Keratinocyte (primary cell): Measurements from ENCODE around the gene GLDC. TPM values are rescaled to one million over a fixed set of nuclear protein-coding genes. Genes with fewer than 3 reads are reported as not detected.
"Not testable (repeated sequence)": the region's sequence is repeated elsewhere in the genome, so short reads cannot be mapped to it uniquely, and the experiment has no call there.

Source experiments
- DNase-seq: peaks from one replicate; pipeline ENCODE4 v3.0.0-alpha.2; 2011; ENCODE audit warnings: low read depth, missing footprints, low spot score
- FAIRE-seq: peaks from 2 replicates; lab custom pipeline; 2011; peaks lifted over from hg19 to GRCh38; lab: Jason Lieb, UNC
- H2AFZ ChIP-seq: 2 replicates; pipeline ENCODE4 v1.6.0; 2012; ENCODE audit warnings: low read length, control low read depth, inconsistent platforms; ENCODE audit not compliant: control insufficient read depth
- H3K27ac ChIP-seq: 2 replicates; pipeline ENCODE4 v1.5.1; 2011; ENCODE audit warnings: low read length; ENCODE audit not compliant: control insufficient read depth, insufficient read depth
- H3K27me3 ChIP-seq: 3 replicates; pipeline ENCODE4 v1.6.0; 2011; ENCODE audit warnings: low read length; ENCODE audit not compliant: control insufficient read depth, insufficient read depth; ENCODE audit errors: extremely low read depth
- H3K36me3 ChIP-seq, 2 experiments: 2 replicates in 1 of 2; 3 replicates in 1 of 2; pipeline ENCODE4 v1.5.1; 2011; ENCODE audit warnings: low read length in 2 of 2, mild to moderate bottlenecking in 1 of 2; ENCODE audit not compliant: control insufficient read depth in 2 of 2, insufficient read depth in 2 of 2; ENCODE audit errors: extremely low read depth in 1 of 2
- H3K4me1 ChIP-seq: 3 replicates; pipeline ENCODE4 v1.5.1; 2011; ENCODE audit warnings: low read length; ENCODE audit not compliant: control insufficient read depth, insufficient read depth; ENCODE audit errors: extremely low read depth
- H3K4me2 ChIP-seq: 3 replicates; pipeline ENCODE4 v1.6.0; 2011; ENCODE audit warnings: low read depth, low read length; ENCODE audit not compliant: control insufficient read depth, insufficient read depth; ENCODE audit errors: extremely low read depth
- H3K4me3 ChIP-seq, 3 experiments: fragments of 200-600 bp in 1 of 3; sonication (generic) in 1 of 3; 2 replicates in 2 of 3; 3 replicates in 1 of 3; pipeline ENCODE4 v1.5.1; 2011 to 2016; ENCODE audit warnings: low read length in 3 of 3, mild to moderate bottlenecking in 3 of 3, control low read depth in 2 of 3, inconsistent platforms in 1 of 3, low read depth in 1 of 3, mixed read lengths in 1 of 3, mixed run types in 1 of 3, moderate library complexity in 1 of 3; ENCODE audit not compliant: control insufficient read depth in 2 of 3, insufficient read depth in 2 of 3; ENCODE audit errors: extremely low read depth in 1 of 3
- H3K79me2 ChIP-seq: 2 replicates; pipeline ENCODE4 v1.6.0; 2012; ENCODE audit warnings: low read length; ENCODE audit not compliant: control insufficient read depth, insufficient read depth
- H3K9ac ChIP-seq: 3 replicates; pipeline ENCODE4 v1.6.0; 2011; ENCODE audit warnings: low read length; ENCODE audit not compliant: control insufficient read depth, insufficient read depth; ENCODE audit errors: extremely low read depth
- H3K9me1 ChIP-seq: 3 replicates; pipeline ENCODE4 v1.6.0; 2011; ENCODE audit warnings: low read length; ENCODE audit not compliant: control insufficient read depth, insufficient read depth; ENCODE audit errors: extremely low read depth
- H3K9me3 ChIP-seq: 2 replicates; pipeline ENCODE4 v1.5.1; 2012; ENCODE audit warnings: low read depth, low read length; ENCODE audit not compliant: control insufficient read depth
- H4K20me1 ChIP-seq: 3 replicates; pipeline ENCODE4 v1.6.0; 2011; ENCODE audit warnings: low read length; ENCODE audit not compliant: control insufficient read depth, insufficient read depth; ENCODE audit errors: extremely low read depth
- CTCF ChIP-seq, 3 experiments: IDR thresholded peaks in 1 of 3; conservative IDR thresholded peaks in 1 of 3; optimal IDR thresholded peaks in 1 of 3; 2 replicates in 2 of 3; 3 replicates in 1 of 3; pipeline versions ENCODE3 to v1.5.1; 2011; ENCODE audit warnings: low read length in 3 of 3, mild to moderate bottlenecking in 3 of 3, moderate library complexity in 2 of 3, control low read depth in 1 of 3, inconsistent platforms in 1 of 3; ENCODE audit not compliant: insufficient read depth in 2 of 3; ENCODE audit errors: extremely low read depth in 1 of 3
- EZH2 ChIP-seq: IDR thresholded peaks from one replicate; pipeline ENCODE4 v1.6.1; 2012; ENCODE audit warnings: inconsistent platforms, mild to moderate bottlenecking, low read length, moderate library complexity
- dilution Hi-C: fragments of 300-500 bp; cut with MboI; formaldehyde crosslinking; loops from one replicate; pipeline ENCODE4 v1.7.0; 2020; ENCODE audit warnings: low sequenced_read_pairs; ENCODE audit not compliant: extremely low pct_ligation_motif_present
- polyA plus RNA-seq, 5 experiments: library from polyadenylated mRNA; depleted of rRNA in 3 of 5; stranded (reverse) in 3 of 5; stranded (forward) in 1 of 5; unstranded in 1 of 5; fragments of >200 nt; gene quantifications; 1 replicate in 1 of 5; 2 replicates in 3 of 5; 3 replicates in 1 of 5; pipeline versions ENCODE4 v1.2.1 to v1.2.3, GENCODE V29; 2011 to 2012; ENCODE audit warnings: missing spikeins in 2 of 5, low read depth in 1 of 5, low replicate concordance in 1 of 5

GLDC gene
- polyA plus RNA-seq, 1 donor (not counting 4 experiments of a cell fraction or from before 2014, with no cell fraction given): 0.69 TPM

GRCh38 chr9:6692433-6692832, 46.9 kb upstream of the GLDC start:
- Histone ChIP-seq H3K36me3 (no peaks in the 10 kb centered on the region), H2AFZ (no peak overlapping the region), H3K4me2 (no peak overlapping the region), H4K20me1 (no peaks in the 10 kb centered on the region), H3K79me2 (no peaks in the 10 kb centered on the region), H3K9me3 (no peaks in the 10 kb centered on the region), H3K4me3 (no peak overlapping the region), H3K9ac (no peak overlapping the region), H3K27ac (no peak overlapping the region), H3K27me3 (no peaks in the 10 kb centered on the region), H3K4me1 (no peaks in the 10 kb centered on the region), H3K9me1 (no peaks in the 10 kb centered on the region)
- FAIRE-seq (no peak), DNase-seq (no peak)
- dilution Hi-C loops: no loop called here
- no peak for TF ChIP-seq EZH2
- TF ChIP-seq CTCF (optimal IDR thresholded peaks at IDR 0.05 in 1 of 3, IDR thresholded peaks at IDR 0.05 in 1 of 3, conservative IDR thresholded peaks at IDR 0.05 in 1 of 3; ENCODE audit: extremely low read depth in 1 of 3, insufficient read depth in 2 of 3, low read length in 3 of 3): no peak

DNA sequence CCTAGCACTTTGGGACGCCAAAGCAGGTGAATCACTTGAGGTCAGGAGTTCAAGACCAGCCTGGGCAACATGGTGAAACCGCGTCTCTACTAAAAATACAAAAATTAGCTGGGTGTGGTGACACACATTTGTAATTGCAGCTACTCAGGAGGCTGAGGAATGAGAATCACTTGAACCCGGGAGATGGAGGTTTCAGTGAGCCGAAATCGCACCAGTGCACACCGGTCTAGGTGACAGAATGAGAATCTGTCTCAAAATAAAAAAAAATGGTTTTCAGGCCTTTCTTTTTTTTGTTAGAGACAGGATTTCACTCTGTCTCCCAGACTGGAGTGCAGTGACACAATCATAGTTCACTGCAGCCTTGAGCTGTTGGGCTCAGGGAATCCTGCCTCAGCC, 45.1 kb upstream of the GLDC start:
- not testable (repeated sequence) for H3K4me2 ChIP-seq, H3K9me1 ChIP-seq

More for the DNA sequence above, 45.1 kb upstream of the GLDC start:
- dilution Hi-C loops, H3K9ac ChIP-seq, H3K4me1 ChIP-seq, H3K9me3 ChIP-seq, H2AFZ ChIP-seq, H4K20me1 ChIP-seq, H3K27me3 ChIP-seq, H3K27ac ChIP-seq, H3K36me3 ChIP-seq, H3K4me3 ChIP-seq, DNase-seq, H3K79me2 ChIP-seq, FAIRE-seq: not testable (repeated sequence)
